GM12891 (cell line): ENCODE data around the gene CCDC92.

Experiments
- POLR2A ChIP-seq: IDR thresholded peaks from 2 replicates; pipeline ENCODE4 v1.6.1; 2011; ENCODE audit warnings: low read depth, low read length, control low read depth
- POU2F2 ChIP-seq: IDR thresholded peaks from 2 replicates; pipeline ENCODE4 v1.6.1; 2011; ENCODE audit warnings: low read depth, mild to moderate bottlenecking, control low read depth, low read length, moderate library complexity
- SPI1 ChIP-seq: IDR thresholded peaks from 2 replicates; pipeline ENCODE4 v1.6.1; 2011; ENCODE audit warnings: low read depth, low read length, control low read depth

- TF ChIP-seq POU2F2 (no peak), POLR2A (no peak), SPI1 (no peak)
These were observed 28.8 kb downstream of the CCDC92 start for GRCh38 chr12:123943816-123944215.
